ENCODE measurements around the gene SGTA. TPM values are rescaled to one million over a fixed set of nuclear protein-coding genes. Genes with fewer than 3 reads are reported as not detected.

The SGTA gene
- total and polyA plus RNA-seq, 9 of the 15 experiments (the other 6 are each of a cell fraction or from before 2014, with no cell fraction given), result 1.4 to 110 (median 49.9) TPM

DNA sequence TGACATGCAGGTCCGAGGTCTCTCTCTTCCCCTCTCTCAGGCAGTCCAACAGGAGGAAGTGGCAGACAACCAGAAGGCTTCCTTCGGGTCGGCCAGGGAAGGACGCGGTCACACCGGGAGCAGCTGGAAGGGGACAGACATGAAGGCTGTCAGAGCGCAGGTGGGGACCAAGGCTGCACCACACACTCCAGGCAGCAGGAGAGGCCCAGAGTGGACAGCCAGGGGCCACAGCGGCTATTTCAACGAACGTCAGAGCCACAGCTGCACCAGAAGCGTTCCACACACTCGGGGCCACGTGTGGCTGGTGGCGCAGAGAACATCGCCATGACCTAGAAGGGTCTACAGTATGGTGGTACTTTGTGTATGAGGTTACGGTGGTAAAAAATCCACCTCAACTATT is 27.3 kb downstream of the SGTA start:
- 98% methylated on average over 15 of the region's 16 CpGs for WGBS (ENCODE audit: insufficient coverage, low coverage, missing lambda C conversion rate)
- no peaks in the 10 kb centered on the region for H3K79me2 ChIP-seq (ENCODE audit: control insufficient read depth, insufficient read depth, low read length)
- no peak overlapping the region for H3K4me3 ChIP-seq
- H3K9me3 ChIP-seq (replicated peaks; ENCODE audit: control insufficient read depth, insufficient read depth, low read depth, low read length), result no peaks in the 10 kb centered on the region
- in situ Hi-C loops (cut with MboI), result no loop called here
- H3K4me1 ChIP-seq (replicated peaks in 1 of 2; ENCODE audit: control insufficient read depth in 2 of 2, insufficient read depth in 2 of 2, low read length in 2 of 2), result peaks cover 0 to 14% of the 10 kb centered on the region in 2 experiments; a peak in 1 of 5 replicates
- H4K20me1 ChIP-seq (replicated peaks; ENCODE audit: control insufficient read depth, insufficient read depth, low read length), result no peaks in the 10 kb centered on the region
- no peak overlapping the region; a peak in 1 of 4 replicates for H3K9ac ChIP-seq (ENCODE audit: insufficient read depth in 1 of 2, low read depth in 2 of 2, low read length in 2 of 2)
- POLR2A ChIA-PET, result no interaction called here
- no peak overlapping the region for H2AFZ ChIP-seq (ENCODE audit: low read depth, low read length)
- H3K27ac ChIP-seq (ENCODE audit: extremely low read depth, low read depth, low read length), result no peak overlapping the region
- H3K4me2 ChIP-seq (ENCODE audit: insufficient read depth, low read length), result no peak overlapping the region
- H3K36me3 ChIP-seq (ENCODE audit: control insufficient read depth, insufficient read depth, low read length), result peaks cover 71% of the 10 kb centered on the region; the same call in 2 of the 3 replicates
- CTCF ChIA-PET (ENCODE audit: low intra/inter-chr PET ratio), result no interaction called here
- DNase-seq (ENCODE audit: extremely low read depth in 1 of 4, low spot score in 3 of 4) (no peak), ATAC-seq (no peak), FAIRE-seq (no peak)
- TF ChIP-seq HDAC8 (tag; IDR thresholded peaks at IDR 0.05) (no peak), HNRNPUL1 (IDR thresholded peaks at IDR 0.05; ENCODE audit: low read length) (no peak), NCOA1 (IDR thresholded peaks at IDR 0.05; ENCODE audit: low read depth) (no peak), KDM5B (IDR thresholded peaks at IDR 0.05; ENCODE audit: insufficient replicate concordance, low read depth, low read length) (no peak)
- TF ChIP-seq, protein P1, sequence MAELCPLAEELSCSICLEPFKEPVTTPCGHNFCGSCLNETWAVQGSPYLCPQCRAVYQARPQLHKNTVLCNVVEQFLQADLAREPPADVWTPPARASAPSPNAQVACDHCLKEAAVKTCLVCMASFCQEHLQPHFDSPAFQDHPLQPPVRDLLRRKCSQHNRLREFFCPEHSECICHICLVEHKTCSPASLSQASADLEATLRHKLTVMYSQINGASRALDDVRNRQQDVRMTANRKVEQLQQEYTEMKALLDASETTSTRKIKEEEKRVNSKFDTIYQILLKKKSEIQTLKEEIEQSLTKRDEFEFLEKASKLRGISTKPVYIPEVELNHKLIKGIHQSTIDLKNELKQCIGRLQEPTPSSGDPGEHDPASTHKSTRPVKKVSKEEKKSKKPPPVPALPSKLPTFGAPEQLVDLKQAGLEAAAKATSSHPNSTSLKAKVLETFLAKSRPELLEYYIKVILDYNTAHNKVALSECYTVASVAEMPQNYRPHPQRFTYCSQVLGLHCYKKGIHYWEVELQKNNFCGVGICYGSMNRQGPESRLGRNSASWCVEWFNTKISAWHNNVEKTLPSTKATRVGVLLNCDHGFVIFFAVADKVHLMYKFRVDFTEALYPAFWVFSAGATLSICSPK (IDR thresholded peaks at IDR 0.05; ENCODE audit: borderline replicate concordance), result no peak
- intact Hi-C loops (cut with micrococcal nuclease), result no loop called here
- no TSS peak for BruUV-seq (replicated peaks)
- no peaks in the 10 kb centered on the region for H3K27me3 ChIP-seq (ENCODE audit: control insufficient read depth in 2 of 2, insufficient read depth in 2 of 2, low read length in 2 of 2)
- no peaks in the 10 kb centered on the region for H3K9me1 ChIP-seq (ENCODE audit: control insufficient read depth, insufficient read depth, low read length)

DNA sequence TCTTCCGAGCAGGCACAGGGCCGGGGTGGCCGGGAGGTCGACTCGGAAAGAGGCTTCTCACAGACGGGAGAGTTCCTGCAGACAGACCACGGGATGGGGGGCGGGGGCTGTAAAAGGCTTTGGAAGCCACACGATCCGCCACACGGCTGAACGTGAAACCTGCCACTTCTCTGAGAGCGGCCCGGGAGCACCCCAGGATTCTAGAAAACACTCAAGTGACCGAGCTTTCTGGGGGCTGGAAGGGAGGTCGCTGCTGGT is 27.7 kb downstream of the SGTA start:
- in situ Hi-C loops (cut with MboI), result no loop called here
- intact Hi-C loops (cut with micrococcal nuclease), result no loop called here
- H3K9me1 ChIP-seq (ENCODE audit: control insufficient read depth, insufficient read depth, low read length), result no peaks in the 10 kb centered on the region
- no peaks in the 10 kb centered on the region for H3K9me3 ChIP-seq (replicated peaks; ENCODE audit: control insufficient read depth, insufficient read depth, low read depth, low read length)
- H3K4me3 ChIP-seq, result no peak overlapping the region
- no peak overlapping the region for H3K4me2 ChIP-seq (ENCODE audit: insufficient read depth, low read length)
- BruUV-seq (replicated peaks), result no TSS peak
- ChIA-PET POLR2A (no interaction called here), CTCF (ENCODE audit: low intra/inter-chr PET ratio) (no interaction called here)
- no peak overlapping the region for H2AFZ ChIP-seq (ENCODE audit: low read depth, low read length)
- H3K36me3 ChIP-seq (ENCODE audit: control insufficient read depth, insufficient read depth, low read length), result peaks cover 67% of the 10 kb centered on the region; the same call in 2 of the 3 replicates
- H3K9ac ChIP-seq (ENCODE audit: insufficient read depth in 1 of 2, low read depth in 2 of 2, low read length in 2 of 2), result no peak overlapping the region; a peak in 1 of 4 replicates
- no peaks in the 10 kb centered on the region for H3K27me3 ChIP-seq (ENCODE audit: control insufficient read depth in 2 of 2, insufficient read depth in 2 of 2, low read length in 2 of 2)
- H3K27ac ChIP-seq (ENCODE audit: extremely low read depth, low read depth, low read length), result no peak overlapping the region
- no peaks in the 10 kb centered on the region for H4K20me1 ChIP-seq (replicated peaks; ENCODE audit: control insufficient read depth, insufficient read depth, low read length)
- DNase-seq (ENCODE audit: extremely low read depth in 1 of 4, low spot score in 3 of 4) (no peak), FAIRE-seq (no peak), ATAC-seq (no peak)
- no peaks in the 10 kb centered on the region for H3K79me2 ChIP-seq (ENCODE audit: control insufficient read depth, insufficient read depth, low read length)
- WGBS (ENCODE audit: insufficient coverage, low coverage, missing lambda C conversion rate), result 95% methylated on average over 13 of the region's 16 CpGs
- peaks cover 0 to 14% of the 10 kb centered on the region in 2 experiments; a peak in 1 of 5 replicates for H3K4me1 ChIP-seq (replicated peaks in 1 of 2; ENCODE audit: control insufficient read depth in 2 of 2, insufficient read depth in 2 of 2, low read length in 2 of 2)
- TF ChIP-seq XRCC3 (IDR thresholded peaks at IDR 0.05), result no peak
- TF ChIP-seq SMAD4 (CRISPR knock-in tag; conservative IDR thresholded peaks at IDR 0.05), result no peak
- TF ChIP-seq NR3C1 (CRISPR knock-in tag; IDR thresholded peaks at IDR 0.05), result no peak
- no peak for TF ChIP-seq NUFIP1 (IDR thresholded peaks at IDR 0.05; ENCODE audit: partially characterized antibody)
- TF ChIP-seq, protein P2, sequence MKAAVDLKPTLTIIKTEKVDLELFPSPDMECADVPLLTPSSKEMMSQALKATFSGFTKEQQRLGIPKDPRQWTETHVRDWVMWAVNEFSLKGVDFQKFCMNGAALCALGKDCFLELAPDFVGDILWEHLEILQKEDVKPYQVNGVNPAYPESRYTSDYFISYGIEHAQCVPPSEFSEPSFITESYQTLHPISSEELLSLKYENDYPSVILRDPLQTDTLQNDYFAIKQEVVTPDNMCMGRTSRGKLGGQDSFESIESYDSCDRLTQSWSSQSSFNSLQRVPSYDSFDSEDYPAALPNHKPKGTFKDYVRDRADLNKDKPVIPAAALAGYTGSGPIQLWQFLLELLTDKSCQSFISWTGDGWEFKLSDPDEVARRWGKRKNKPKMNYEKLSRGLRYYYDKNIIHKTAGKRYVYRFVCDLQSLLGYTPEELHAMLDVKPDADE (conservative IDR thresholded peaks at IDR 0.05; ENCODE audit: control insufficient read depth, low read depth, low read length), result no peak
- TF ChIP-seq DACH1 (IDR thresholded peaks at IDR 0.05; ENCODE audit: partially characterized antibody), result no peak
- TF ChIP-seq CREM (IDR thresholded peaks at IDR 0.05; ENCODE audit: low read depth), result no peak
- TF ChIP-seq ZNF57 (CRISPR knock-in tag; IDR thresholded peaks at IDR 0.05), result no peak
- no peak for TF ChIP-seq BCOR (IDR thresholded peaks at IDR 0.05)
- TF ChIP-seq RAD21 (CRISPR knock-in tag; conservative IDR thresholded peaks at IDR 0.05 in 1 of 2, IDR thresholded peaks at IDR 0.05 in 1 of 2), result no peak
- no peak for TF ChIP-seq ZNF695 (CRISPR knock-in tag; IDR thresholded peaks at IDR 0.05)
- TF ChIP-seq TAF7 (tag; IDR thresholded peaks at IDR 0.05), result no peak

All from K562 (cell line).